Measurements from ENCODE around the gene FBLN5. TPM values are rescaled to one million over a fixed set of nuclear protein-coding genes. Genes with fewer than 3 reads are reported as not detected.

Gene FBLN5
- polyA plus RNA-seq, 1 experiment: 116 TPM

DNA sequence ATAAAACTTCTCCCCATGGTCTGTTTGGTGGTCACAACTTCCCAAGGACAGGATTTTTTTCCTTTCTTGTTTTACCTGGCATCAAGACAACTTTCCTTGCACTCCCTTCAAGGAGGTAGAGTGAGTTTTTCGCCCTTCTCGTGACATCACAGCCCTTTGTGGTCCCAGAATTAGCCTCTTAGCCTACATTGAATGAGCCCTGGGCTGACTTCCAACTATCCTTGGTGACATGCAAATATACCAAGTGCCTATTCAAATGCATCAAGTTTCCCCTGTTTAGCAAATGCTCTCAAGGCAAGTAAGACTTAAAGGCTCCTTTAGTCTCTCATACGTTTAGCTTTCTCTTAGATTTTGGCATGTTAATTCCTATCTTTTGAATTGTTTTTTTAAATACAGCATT, 116.7 kb downstream of the FBLN5 start:
- H3K27ac ChIP-seq (ENCODE audit: low read depth, low read length): no peak overlapping the region
- DNase-seq (ENCODE audit: low read depth, low spot score): no peak
- ChIA-PET CTCF (no interaction called here), POLR2A (no interaction called here)
- H3K9me3 ChIP-seq (ENCODE audit: control insufficient read depth, insufficient read depth, low read length): no peaks in the 10 kb centered on the region
- H3K27me3 ChIP-seq (ENCODE audit: control insufficient read depth, insufficient read depth, low read length): peaks cover 7% of the 10 kb centered on the region
- TF ChIP-seq, protein P1, sequence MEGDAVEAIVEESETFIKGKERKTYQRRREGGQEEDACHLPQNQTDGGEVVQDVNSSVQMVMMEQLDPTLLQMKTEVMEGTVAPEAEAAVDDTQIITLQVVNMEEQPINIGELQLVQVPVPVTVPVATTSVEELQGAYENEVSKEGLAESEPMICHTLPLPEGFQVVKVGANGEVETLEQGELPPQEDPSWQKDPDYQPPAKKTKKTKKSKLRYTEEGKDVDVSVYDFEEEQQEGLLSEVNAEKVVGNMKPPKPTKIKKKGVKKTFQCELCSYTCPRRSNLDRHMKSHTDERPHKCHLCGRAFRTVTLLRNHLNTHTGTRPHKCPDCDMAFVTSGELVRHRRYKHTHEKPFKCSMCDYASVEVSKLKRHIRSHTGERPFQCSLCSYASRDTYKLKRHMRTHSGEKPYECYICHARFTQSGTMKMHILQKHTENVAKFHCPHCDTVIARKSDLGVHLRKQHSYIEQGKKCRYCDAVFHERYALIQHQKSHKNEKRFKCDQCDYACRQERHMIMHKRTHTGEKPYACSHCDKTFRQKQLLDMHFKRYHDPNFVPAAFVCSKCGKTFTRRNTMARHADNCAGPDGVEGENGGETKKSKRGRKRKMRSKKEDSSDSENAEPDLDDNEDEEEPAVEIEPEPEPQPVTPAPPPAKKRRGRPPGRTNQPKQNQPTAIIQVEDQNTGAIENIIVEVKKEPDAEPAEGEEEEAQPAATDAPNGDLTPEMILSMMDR (IDR thresholded peaks at IDR 0.05; ENCODE audit: low read depth, low read length): no peak
- no peak overlapping the region for H3K4me3 ChIP-seq (ENCODE audit: low read depth, low read length)

DNA sequence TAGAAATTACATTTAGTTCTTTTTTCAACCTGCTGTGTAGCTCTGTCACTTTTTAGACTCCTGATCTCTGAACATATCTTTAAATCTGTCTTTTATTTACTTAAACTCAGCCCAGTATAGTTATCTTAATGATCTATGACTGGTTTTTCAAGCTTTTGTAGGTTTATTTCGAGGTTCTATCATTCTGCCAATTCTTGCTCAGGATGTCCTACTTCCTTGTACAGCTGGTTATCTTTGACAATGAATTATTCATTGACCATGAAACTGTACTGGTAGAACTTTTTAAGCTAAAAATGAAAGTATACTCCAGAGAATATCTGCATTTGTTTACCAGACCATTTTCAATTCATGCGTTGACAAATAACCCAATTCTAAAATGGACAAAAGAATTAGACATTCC, 118.0 kb downstream of the FBLN5 start:
- TF ChIP-seq, protein P1 (IDR thresholded peaks at IDR 0.05; ENCODE audit: low read depth, low read length): no peak
- Histone ChIP-seq H3K9me3 (ENCODE audit: control insufficient read depth, insufficient read depth, low read length) (no peaks in the 10 kb centered on the region), H3K27ac (ENCODE audit: low read depth, low read length) (no peak overlapping the region), H3K4me3 (ENCODE audit: low read depth, low read length) (no peak overlapping the region), H3K27me3 (ENCODE audit: control insufficient read depth, insufficient read depth, low read length) (peaks cover under 1% of the 10 kb centered on the region)
- ChIA-PET POLR2A (no interaction called here), CTCF (no interaction called here)
- DNase-seq (ENCODE audit: low read depth, low spot score): no peak

GRCh38 chr14:91827746-91828145, 119.7 kb downstream of the FBLN5 start:
- ChIA-PET CTCF (no interaction called here), POLR2A (no interaction called here)
- no peaks in the 10 kb centered on the region for H3K9me3 ChIP-seq (ENCODE audit: control insufficient read depth, insufficient read depth, low read length)
- H3K27ac ChIP-seq (ENCODE audit: low read depth, low read length): no peak overlapping the region
- no peak for DNase-seq (ENCODE audit: low read depth, low spot score)
- no peak overlapping the region for H3K4me3 ChIP-seq (ENCODE audit: low read depth, low read length)
- H3K27me3 ChIP-seq (ENCODE audit: control insufficient read depth, insufficient read depth, low read length): no peaks in the 10 kb centered on the region
- TF ChIP-seq, protein P1 (IDR thresholded peaks at IDR 0.05; ENCODE audit: low read depth, low read length): no peak

Other genes with a start within 250 kb of the FBLN5 start
- not detected in 2 replicates for gene CATSPERB, start 215.6 kb downstream of the FBLN5 start, polyA plus RNA-seq (2011; rRNA removed)
- 0.10 and 0.14 TPM in 2 replicates for gene TC2N, start 80.2 kb downstream of the FBLN5 start, polyA plus RNA-seq (2011; rRNA removed)
- gene TRIP11, start 92.4 kb upstream of the FBLN5 start, polyA plus RNA-seq (2011; rRNA removed): 22.8 and 35.5 TPM in 2 replicates
- gene ATXN3, start 158.9 kb upstream of the FBLN5 start, polyA plus RNA-seq (2011; rRNA removed): 28.9 and 38.2 TPM in 2 replicates
- gene NDUFB1, start 174.0 kb upstream of the FBLN5 start, polyA plus RNA-seq (2011; rRNA removed): 345 and 448 TPM in 2 replicates
- 45.5 and 55.3 TPM in 2 replicates for gene CPSF2, start 174.3 kb upstream of the FBLN5 start, polyA plus RNA-seq (2011; rRNA removed)

Data from AG04450 (cell line).